ENCODE results near the gene MRPS2. TPM values are rescaled to one million over a fixed set of nuclear protein-coding genes. Genes with fewer than 3 reads are reported as not detected.

The MRPS2 gene
- polyA plus RNA-seq, 3 donors = 52.6 to 61.0 (median 59.1) TPM

GRCh38 chr9:135478191-135478590 lies 22.3 kb upstream of the MRPS2 start:
- DNase-seq = no peak

GRCh38 chr9:135478829-135479468 lies 21.5 kb upstream of the MRPS2 start:
- peak; percentile 45 for DNase-seq

GRCh38 chr9:135479469-135480052 lies 20.9 kb upstream of the MRPS2 start, which contains the start of gene PPP1R26:
Gene PPP1R26, plus strand, starts transcription at chr9:135479782. Its CDS starts 4,729 bp downstream, at chr9:135484511.
- no peak for DNase-seq

GRCh38 chr9:135480071-135480939 lies 20.2 kb upstream of the MRPS2 start:
- peak; percentile 55 for DNase-seq

GRCh38 chr9:135480940-135481310 lies 19.6 kb upstream of the MRPS2 start:
- DNase-seq = no peak

GRCh38 chr9:135482015-135482754 lies 18.3 kb upstream of the MRPS2 start:
- no peak for DNase-seq

- no peak for DNase-seq
Measured at GRCh38 chr9:135484460-135485277, 15.8 kb upstream of the MRPS2 start.

- no peak for DNase-seq
Measured at GRCh38 chr9:135485385-135485784, 15.1 kb upstream of the MRPS2 start.

GRCh38 chr9:135485832-135486231 lies 14.7 kb upstream of the MRPS2 start:
- DNase-seq = no peak

GRCh38 chr9:135486267-135487065 lies 14.0 kb upstream of the MRPS2 start:
- DNase-seq = no peak

GRCh38 chr9:135487281-135488012 lies 13.0 kb upstream of the MRPS2 start:
- no peak for DNase-seq

- DNase-seq = no peak
Measured at GRCh38 chr9:135488013-135488330, 12.5 kb upstream of the MRPS2 start.

GRCh38 chr9:135488527-135488926 lies 12.0 kb upstream of the MRPS2 start:
- no peak for DNase-seq

- DNase-seq = no peak
Measured at GRCh38 chr9:135489188-135489906, 11.1 kb upstream of the MRPS2 start.

- no peak for DNase-seq
Measured at GRCh38 chr9:135490166-135490870, 10.2 kb upstream of the MRPS2 start.

- DNase-seq = no peak
Measured at GRCh38 chr9:135490980-135491464, 9.5 kb upstream of the MRPS2 start.

- no peak for DNase-seq
Measured at GRCh38 chr9:135491764-135492163, 8.7 kb upstream of the MRPS2 start.
